ENCODE results near the gene GPAT2.
"Not testable (repeated sequence)": the region's sequence is repeated elsewhere in the genome, so short reads cannot be mapped to it uniquely, and the experiment has no call there.

Gene GPAT2

DNA sequence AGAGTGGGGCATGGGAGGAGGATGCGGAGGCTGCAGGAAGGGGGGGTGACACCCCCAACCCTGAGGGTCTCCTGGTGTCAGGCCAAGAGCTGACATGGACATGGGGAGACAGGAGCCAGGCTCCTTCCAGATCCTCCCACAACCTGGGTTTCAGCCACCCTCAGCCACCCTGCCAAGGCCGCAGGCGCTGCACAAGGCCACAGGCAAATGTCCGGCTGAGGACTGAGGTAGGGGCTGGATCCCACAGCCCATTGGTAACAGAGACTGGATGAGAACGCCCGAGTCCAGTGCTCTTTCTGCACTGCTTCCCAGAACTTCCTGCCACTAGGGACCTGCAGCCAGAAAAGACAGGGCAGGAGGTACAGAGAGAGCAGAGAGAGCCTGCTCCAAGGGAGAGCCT, 24.7 kb upstream of the GPAT2 start:
- H3K4me3 ChIP-seq (ENCODE audit: control insufficient read depth in 1 of 7, extremely low read depth in 1 of 7, insufficient read depth in 4 of 7, low read depth in 2 of 7, low read length in 6 of 7); H3K9me3 ChIP-seq (ENCODE audit: control extremely low read depth in 1 of 5, control insufficient read depth in 4 of 5, insufficient read depth in 2 of 5, low read depth in 1 of 5, low read length in 4 of 5); CTCF ChIA-PET; H3K27me3 ChIP-seq (replicated peaks in 2 of 5; ENCODE audit: control insufficient read depth in 4 of 5, insufficient read depth in 5 of 5, low read length in 4 of 5); H3K4me1 ChIP-seq (ENCODE audit: control extremely low read depth in 1 of 4, control insufficient read depth in 4 of 4, insufficient read depth in 4 of 4, low read length in 3 of 4); H3K27ac ChIP-seq (ENCODE audit: insufficient read depth in 1 of 2, low read depth in 1 of 2, low read length in 2 of 2, poor library complexity in 1 of 2, severe bottlenecking in 2 of 2); H3K36me3 ChIP-seq (ENCODE audit: control insufficient read depth in 4 of 4, insufficient read depth in 4 of 4, low read length in 3 of 4); POLR2A ChIA-PET; DNase-seq: not testable (repeated sequence)
- WGBS (ENCODE audit: insufficient coverage), result no CpG with 5 or more reads among the region's 6 CpGs

DNA sequence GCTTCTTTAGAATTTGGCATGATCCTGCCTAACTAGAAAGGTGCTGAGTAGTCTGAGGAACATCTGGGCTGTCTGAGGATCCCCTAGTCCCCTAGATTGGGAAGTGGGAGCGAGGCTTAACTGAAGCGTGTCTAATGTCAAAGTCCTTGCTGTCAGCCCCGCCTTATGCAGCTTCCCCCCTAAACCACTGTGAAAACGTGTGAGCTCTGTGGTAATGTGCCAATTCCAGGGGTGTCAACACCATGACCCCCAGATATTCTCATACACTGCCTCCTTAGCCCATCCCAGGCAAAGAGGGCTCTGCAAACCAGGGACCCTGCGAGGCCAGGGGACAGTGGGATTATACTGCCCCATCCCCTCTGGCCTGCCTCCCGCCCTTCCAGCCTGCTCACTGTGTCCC, 21.1 kb upstream of the GPAT2 start:
- H3K27me3 ChIP-seq (replicated peaks in 2 of 5; ENCODE audit: control insufficient read depth in 4 of 5, insufficient read depth in 5 of 5, low read length in 4 of 5); CTCF ChIA-PET; H3K4me1 ChIP-seq (ENCODE audit: control extremely low read depth in 1 of 4, control insufficient read depth in 4 of 4, insufficient read depth in 4 of 4, low read length in 3 of 4); POLR2A ChIA-PET; H3K4me3 ChIP-seq (ENCODE audit: control insufficient read depth in 1 of 7, extremely low read depth in 1 of 7, insufficient read depth in 4 of 7, low read depth in 2 of 7, low read length in 6 of 7); H3K27ac ChIP-seq (ENCODE audit: insufficient read depth in 1 of 2, low read depth in 1 of 2, low read length in 2 of 2, poor library complexity in 1 of 2, severe bottlenecking in 2 of 2); H3K9me3 ChIP-seq (ENCODE audit: control extremely low read depth in 1 of 5, control insufficient read depth in 4 of 5, insufficient read depth in 2 of 5, low read depth in 1 of 5, low read length in 4 of 5); H3K36me3 ChIP-seq (ENCODE audit: control insufficient read depth in 4 of 4, insufficient read depth in 4 of 4, low read length in 3 of 4); DNase-seq: not testable (repeated sequence)
- WGBS (ENCODE audit: insufficient coverage), result no CpG with 5 or more reads among the region's 6 CpGs

DNA sequence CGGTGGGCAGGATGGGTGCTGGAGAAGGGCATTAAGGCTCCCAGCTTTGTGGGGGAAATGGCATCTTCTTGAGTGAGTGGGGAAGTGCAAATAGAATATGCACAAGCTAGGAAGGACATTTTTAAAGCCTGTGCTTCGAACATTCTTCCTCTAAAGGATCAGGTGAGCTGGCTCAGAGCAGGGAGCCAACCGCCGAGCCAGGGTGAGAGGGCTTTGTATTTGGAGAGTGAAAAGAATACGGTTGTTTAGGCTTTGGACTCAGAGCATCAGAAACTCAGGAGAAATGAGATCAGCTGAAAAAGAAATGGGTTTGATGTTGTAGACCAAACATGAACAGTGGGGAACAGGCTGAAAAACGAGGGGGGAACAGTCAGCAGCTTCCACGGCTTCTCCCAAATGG, 19.8 kb upstream of the GPAT2 start:
- H3K27me3 ChIP-seq (replicated peaks in 2 of 5; ENCODE audit: control insufficient read depth in 4 of 5, insufficient read depth in 5 of 5, low read length in 4 of 5); H3K9me3 ChIP-seq (ENCODE audit: control extremely low read depth in 1 of 5, control insufficient read depth in 4 of 5, insufficient read depth in 2 of 5, low read depth in 1 of 5, low read length in 4 of 5); H3K27ac ChIP-seq (ENCODE audit: insufficient read depth in 1 of 2, low read depth in 1 of 2, low read length in 2 of 2, poor library complexity in 1 of 2, severe bottlenecking in 2 of 2); CTCF ChIA-PET; H3K4me3 ChIP-seq (ENCODE audit: control insufficient read depth in 1 of 7, extremely low read depth in 1 of 7, insufficient read depth in 4 of 7, low read depth in 2 of 7, low read length in 6 of 7); DNase-seq; POLR2A ChIA-PET; H3K4me1 ChIP-seq (ENCODE audit: control extremely low read depth in 1 of 4, control insufficient read depth in 4 of 4, insufficient read depth in 4 of 4, low read length in 3 of 4); H3K36me3 ChIP-seq (ENCODE audit: control insufficient read depth in 4 of 4, insufficient read depth in 4 of 4, low read length in 3 of 4): not testable (repeated sequence)
- WGBS (ENCODE audit: insufficient coverage), result no CpG with 5 or more reads among the region's 7 CpGs

DNA sequence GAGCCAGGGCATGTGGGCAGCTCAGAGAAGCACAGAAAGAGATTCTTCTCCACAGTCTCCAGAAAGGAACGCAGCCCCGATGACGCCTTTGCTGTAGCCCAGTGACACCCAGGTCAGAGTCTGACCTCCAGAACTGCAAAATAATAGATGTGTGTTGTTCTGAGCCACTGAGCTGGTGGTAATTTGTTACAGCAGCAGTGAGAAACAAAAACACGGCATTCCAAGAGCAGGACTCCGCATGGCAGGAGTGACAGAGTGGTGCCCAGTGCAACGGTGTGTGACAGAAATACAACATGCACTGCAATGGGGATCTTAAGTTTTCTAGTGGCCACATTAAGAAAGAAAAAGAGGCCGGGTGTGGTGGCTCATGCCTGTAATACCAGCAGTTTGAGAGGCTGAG, 18.7 kb upstream of the GPAT2 start:
- H3K4me3 ChIP-seq (ENCODE audit: control insufficient read depth in 1 of 7, extremely low read depth in 1 of 7, insufficient read depth in 4 of 7, low read depth in 2 of 7, low read length in 6 of 7); H3K4me1 ChIP-seq (ENCODE audit: control extremely low read depth in 1 of 4, control insufficient read depth in 4 of 4, insufficient read depth in 4 of 4, low read length in 3 of 4); H3K36me3 ChIP-seq (ENCODE audit: control insufficient read depth in 4 of 4, insufficient read depth in 4 of 4, low read length in 3 of 4); DNase-seq; H3K9me3 ChIP-seq (ENCODE audit: control extremely low read depth in 1 of 5, control insufficient read depth in 4 of 5, insufficient read depth in 2 of 5, low read depth in 1 of 5, low read length in 4 of 5); H3K27ac ChIP-seq (ENCODE audit: insufficient read depth in 1 of 2, low read depth in 1 of 2, low read length in 2 of 2, poor library complexity in 1 of 2, severe bottlenecking in 2 of 2); CTCF ChIA-PET; POLR2A ChIA-PET; H3K27me3 ChIP-seq (replicated peaks in 2 of 5; ENCODE audit: control insufficient read depth in 4 of 5, insufficient read depth in 5 of 5, low read length in 4 of 5): not testable (repeated sequence)
- 100% methylated on average over 2 of the region's 7 CpGs for WGBS (ENCODE audit: insufficient coverage)

DNA sequence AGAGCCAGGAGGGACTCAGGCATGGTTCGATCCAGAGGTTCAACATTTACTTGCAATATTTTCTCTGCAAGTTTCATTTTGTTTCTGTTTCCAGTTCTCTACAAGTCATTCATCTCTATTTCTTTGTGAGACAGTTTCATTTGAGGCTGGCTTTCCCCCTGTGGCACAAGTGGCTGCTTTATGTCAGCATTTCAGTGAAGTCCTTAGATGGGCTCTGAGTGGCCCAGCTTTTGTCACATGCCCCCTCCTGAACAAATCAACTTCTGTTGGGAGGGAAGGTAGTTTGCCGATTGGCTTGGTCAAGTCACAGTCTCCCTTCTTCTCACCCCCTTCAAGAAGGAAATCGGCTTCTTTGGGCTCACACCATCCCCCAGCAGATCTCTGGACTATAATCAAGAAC, 17.9 kb upstream of the GPAT2 start:
- H3K27me3 ChIP-seq (replicated peaks in 2 of 5; ENCODE audit: control insufficient read depth in 4 of 5, insufficient read depth in 5 of 5, low read length in 4 of 5); H3K4me3 ChIP-seq (ENCODE audit: control insufficient read depth in 1 of 7, extremely low read depth in 1 of 7, insufficient read depth in 4 of 7, low read depth in 2 of 7, low read length in 6 of 7); H3K4me1 ChIP-seq (ENCODE audit: control extremely low read depth in 1 of 4, control insufficient read depth in 4 of 4, insufficient read depth in 4 of 4, low read length in 3 of 4); H3K27ac ChIP-seq (ENCODE audit: insufficient read depth in 1 of 2, low read depth in 1 of 2, low read length in 2 of 2, poor library complexity in 1 of 2, severe bottlenecking in 2 of 2); CTCF ChIA-PET; H3K9me3 ChIP-seq (ENCODE audit: control extremely low read depth in 1 of 5, control insufficient read depth in 4 of 5, insufficient read depth in 2 of 5, low read depth in 1 of 5, low read length in 4 of 5); DNase-seq; POLR2A ChIA-PET; H3K36me3 ChIP-seq (ENCODE audit: control insufficient read depth in 4 of 4, insufficient read depth in 4 of 4, low read length in 3 of 4): not testable (repeated sequence)
- WGBS (ENCODE audit: insufficient coverage), result no CpG with 5 or more reads among the region's 3 CpGs

DNA sequence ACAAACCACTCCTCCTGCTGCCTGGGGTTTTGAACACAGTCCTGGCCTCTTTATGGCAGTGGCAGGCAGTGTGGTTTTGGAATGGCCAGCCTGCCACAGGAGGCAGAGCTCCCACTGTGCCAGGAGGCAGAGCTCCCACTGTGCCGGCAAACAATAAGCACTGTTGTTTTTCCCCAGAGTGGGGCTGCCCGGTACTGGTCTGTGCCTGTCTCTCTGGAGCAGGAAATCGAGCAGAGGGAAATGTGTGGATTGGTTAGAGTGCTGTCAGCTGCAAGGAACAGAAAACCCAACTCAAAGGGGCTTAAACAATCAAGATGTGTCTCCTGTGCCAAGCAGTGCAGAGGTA, 15.2 kb upstream of the GPAT2 start:
- DNase-seq; H3K27me3 ChIP-seq (replicated peaks in 2 of 5; ENCODE audit: control insufficient read depth in 4 of 5, insufficient read depth in 5 of 5, low read length in 4 of 5); CTCF ChIA-PET; H3K4me1 ChIP-seq (ENCODE audit: control extremely low read depth in 1 of 4, control insufficient read depth in 4 of 4, insufficient read depth in 4 of 4, low read length in 3 of 4); H3K4me3 ChIP-seq (ENCODE audit: control insufficient read depth in 1 of 7, extremely low read depth in 1 of 7, insufficient read depth in 4 of 7, low read depth in 2 of 7, low read length in 6 of 7); POLR2A ChIA-PET; H3K9me3 ChIP-seq (ENCODE audit: control extremely low read depth in 1 of 5, control insufficient read depth in 4 of 5, insufficient read depth in 2 of 5, low read depth in 1 of 5, low read length in 4 of 5); H3K27ac ChIP-seq (ENCODE audit: insufficient read depth in 1 of 2, low read depth in 1 of 2, low read length in 2 of 2, poor library complexity in 1 of 2, severe bottlenecking in 2 of 2); H3K36me3 ChIP-seq (ENCODE audit: control insufficient read depth in 4 of 4, insufficient read depth in 4 of 4, low read length in 3 of 4): not testable (repeated sequence)
- WGBS (ENCODE audit: insufficient coverage), result no CpG with 5 or more reads among the region's 3 CpGs

DNA sequence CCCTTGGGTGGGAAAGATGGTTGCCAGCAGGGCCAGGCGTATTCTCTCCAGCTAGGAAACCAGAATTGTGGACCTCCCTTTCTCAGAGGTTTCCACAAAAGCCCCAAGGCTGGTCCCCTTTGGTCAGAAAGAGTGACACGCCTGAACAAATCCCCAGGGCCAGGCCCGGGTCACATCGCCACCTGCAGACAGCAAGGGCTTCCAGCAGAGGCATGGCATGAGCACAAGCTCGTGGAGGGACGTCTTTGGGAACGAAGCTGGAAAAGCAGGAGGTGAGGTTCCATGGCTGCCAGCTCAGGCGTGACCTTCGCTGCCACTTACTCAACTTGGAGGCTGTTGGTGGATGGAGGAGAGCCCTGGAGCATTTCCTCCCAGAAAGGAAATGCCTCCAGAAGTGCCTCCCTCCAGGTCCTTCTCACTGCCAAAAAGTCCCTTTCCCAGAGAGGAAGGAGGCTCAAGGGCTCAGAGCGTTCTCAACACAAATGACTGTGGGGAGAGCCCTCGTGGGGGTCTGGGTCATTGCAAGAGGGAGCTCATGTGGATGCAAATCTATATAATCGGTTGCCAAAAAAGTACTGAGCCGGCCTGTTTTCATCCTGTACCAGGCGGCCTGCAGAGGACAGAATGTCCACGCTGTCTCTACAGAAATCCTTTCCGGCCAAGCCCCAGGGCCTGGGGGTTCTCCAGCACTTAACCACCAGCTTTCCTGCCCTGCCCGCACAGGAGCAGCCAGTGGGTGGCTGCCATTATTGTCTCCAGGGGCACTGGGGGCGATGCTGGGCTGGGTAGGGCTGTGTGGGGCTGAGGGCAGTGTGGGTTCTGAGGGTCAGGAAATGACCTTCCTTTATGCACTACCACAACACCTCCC, 14.6 kb upstream of the GPAT2 start:
- DNase-seq; H3K4me3 ChIP-seq (ENCODE audit: control insufficient read depth in 1 of 7, extremely low read depth in 1 of 7, insufficient read depth in 4 of 7, low read depth in 2 of 7, low read length in 6 of 7); H3K4me1 ChIP-seq (ENCODE audit: control extremely low read depth in 1 of 4, control insufficient read depth in 4 of 4, insufficient read depth in 4 of 4, low read length in 3 of 4); H3K27me3 ChIP-seq (replicated peaks in 2 of 5; ENCODE audit: control insufficient read depth in 4 of 5, insufficient read depth in 5 of 5, low read length in 4 of 5); POLR2A ChIA-PET; H3K9me3 ChIP-seq (ENCODE audit: control extremely low read depth in 1 of 5, control insufficient read depth in 4 of 5, insufficient read depth in 2 of 5, low read depth in 1 of 5, low read length in 4 of 5); H3K36me3 ChIP-seq (ENCODE audit: control insufficient read depth in 4 of 4, insufficient read depth in 4 of 4, low read length in 3 of 4); CTCF ChIA-PET; H3K27ac ChIP-seq (ENCODE audit: insufficient read depth in 1 of 2, low read depth in 1 of 2, low read length in 2 of 2, poor library complexity in 1 of 2, severe bottlenecking in 2 of 2): not testable (repeated sequence)
- no CpG with 5 or more reads among the region's 18 CpGs for WGBS (ENCODE audit: insufficient coverage)

Data from common myeloid progenitor, CD34-positive (primary cell).